Osteocyte (in vitro differentiated cells): ENCODE measurements around the gene SLC50A1. TPM values are rescaled to one million over a fixed set of nuclear protein-coding genes. Genes with fewer than 3 reads are reported as not detected.

Experiments used
- DNase-seq: peaks from one replicate; pipeline ENCODE4 v3.0.0; 2021; ENCODE audit warnings: mixed read lengths; ENCODE audit not compliant: unreplicated experiment; ENCODE audit errors: extremely low spot score
- H3K27ac Mint-ChIP-seq: one replicate; pipeline ENCODE4 v1.8.0; 2021; ENCODE audit warnings: mild to moderate bottlenecking, mixed read lengths; ENCODE audit not compliant: unreplicated experiment
- H3K27me3 Mint-ChIP-seq: one replicate; pipeline ENCODE4 v1.8.0; 2021; ENCODE audit warnings: mixed read lengths; ENCODE audit not compliant: unreplicated experiment
- H3K36me3 Mint-ChIP-seq: one replicate; pipeline ENCODE4 v1.8.0; 2021; ENCODE audit warnings: mixed read lengths; ENCODE audit not compliant: unreplicated experiment
- H3K4me1 Mint-ChIP-seq: one replicate; pipeline ENCODE4 v1.8.0; 2021; ENCODE audit warnings: mixed read lengths; ENCODE audit not compliant: unreplicated experiment
- H3K4me3 Mint-ChIP-seq: one replicate; pipeline ENCODE4 v1.8.0; 2021; ENCODE audit warnings: mild to moderate bottlenecking, moderate library complexity, mixed read lengths; ENCODE audit not compliant: unreplicated experiment
- H3K9me3 Mint-ChIP-seq: one replicate; pipeline ENCODE4 v1.8.0; 2021; ENCODE audit warnings: mixed read lengths; ENCODE audit not compliant: unreplicated experiment
- total RNA-seq: library from RNA; stranded (reverse); gene quantifications from 2 replicates; pipeline ENCODE4 v1.2.1, GENCODE V29; 2021
- TF ChIP-seq, protein P1 (sequence below): fragments of 200-600 bp; sonication (generic); IDR thresholded peaks from 2 replicates; pipeline ENCODE4 v1.5.0; 2021; ENCODE audit warnings: antibody characterized with exemption, mild to moderate bottlenecking, moderate library complexity

The SLC50A1 gene
- total RNA-seq, 1 donor from 2014 or later = 26.5 TPM

- H3K27ac Mint-ChIP-seq = peak within 1 kb of the TSS; percentile 97
- H3K9me3 Mint-ChIP-seq = no peaks in the 10 kb centered on the region
- H3K36me3 Mint-ChIP-seq = peaks cover 16% of the 10 kb centered on the region
- TF ChIP-seq, protein P1, sequence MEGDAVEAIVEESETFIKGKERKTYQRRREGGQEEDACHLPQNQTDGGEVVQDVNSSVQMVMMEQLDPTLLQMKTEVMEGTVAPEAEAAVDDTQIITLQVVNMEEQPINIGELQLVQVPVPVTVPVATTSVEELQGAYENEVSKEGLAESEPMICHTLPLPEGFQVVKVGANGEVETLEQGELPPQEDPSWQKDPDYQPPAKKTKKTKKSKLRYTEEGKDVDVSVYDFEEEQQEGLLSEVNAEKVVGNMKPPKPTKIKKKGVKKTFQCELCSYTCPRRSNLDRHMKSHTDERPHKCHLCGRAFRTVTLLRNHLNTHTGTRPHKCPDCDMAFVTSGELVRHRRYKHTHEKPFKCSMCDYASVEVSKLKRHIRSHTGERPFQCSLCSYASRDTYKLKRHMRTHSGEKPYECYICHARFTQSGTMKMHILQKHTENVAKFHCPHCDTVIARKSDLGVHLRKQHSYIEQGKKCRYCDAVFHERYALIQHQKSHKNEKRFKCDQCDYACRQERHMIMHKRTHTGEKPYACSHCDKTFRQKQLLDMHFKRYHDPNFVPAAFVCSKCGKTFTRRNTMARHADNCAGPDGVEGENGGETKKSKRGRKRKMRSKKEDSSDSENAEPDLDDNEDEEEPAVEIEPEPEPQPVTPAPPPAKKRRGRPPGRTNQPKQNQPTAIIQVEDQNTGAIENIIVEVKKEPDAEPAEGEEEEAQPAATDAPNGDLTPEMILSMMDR = peak; percentile 97
- peak; percentile 98 for DNase-seq
- H3K4me1 Mint-ChIP-seq = peaks cover 35% of the 10 kb centered on the region
- no peaks in the 10 kb centered on the region for H3K27me3 Mint-ChIP-seq
- peak within 1 kb of the TSS; percentile 97 for H3K4me3 Mint-ChIP-seq
Observed at GRCh38 chr1:155172732-155173477, 37.3 kb downstream of the SLC50A1 start, which contains the start of gene KRTCAP2. KRTCAP2 (minus strand) TSS chr1:155173304; CDS start chr1:155173224, 80 bp downstream.

GRCh38 chr1:155173478-155174323 is 38.0 kb downstream of the SLC50A1 start, which contains the start of gene TRIM46:
TRIM46 (plus strand) TSS chr1:155173849; CDS start chr1:155173967, 118 bp downstream.
- peak; percentile 86 for DNase-seq
- peaks cover 34% of the 10 kb centered on the region for H3K4me1 Mint-ChIP-seq
- H3K27me3 Mint-ChIP-seq = no peaks in the 10 kb centered on the region
- TF ChIP-seq, protein P1 = peak; percentile 27
- no peaks in the 10 kb centered on the region for H3K9me3 Mint-ChIP-seq
- peak within 1 kb of the TSS; percentile 97 for H3K4me3 Mint-ChIP-seq
- peaks cover 17% of the 10 kb centered on the region for H3K36me3 Mint-ChIP-seq
- H3K27ac Mint-ChIP-seq = peak within 1 kb of the TSS; percentile 97

DNA sequence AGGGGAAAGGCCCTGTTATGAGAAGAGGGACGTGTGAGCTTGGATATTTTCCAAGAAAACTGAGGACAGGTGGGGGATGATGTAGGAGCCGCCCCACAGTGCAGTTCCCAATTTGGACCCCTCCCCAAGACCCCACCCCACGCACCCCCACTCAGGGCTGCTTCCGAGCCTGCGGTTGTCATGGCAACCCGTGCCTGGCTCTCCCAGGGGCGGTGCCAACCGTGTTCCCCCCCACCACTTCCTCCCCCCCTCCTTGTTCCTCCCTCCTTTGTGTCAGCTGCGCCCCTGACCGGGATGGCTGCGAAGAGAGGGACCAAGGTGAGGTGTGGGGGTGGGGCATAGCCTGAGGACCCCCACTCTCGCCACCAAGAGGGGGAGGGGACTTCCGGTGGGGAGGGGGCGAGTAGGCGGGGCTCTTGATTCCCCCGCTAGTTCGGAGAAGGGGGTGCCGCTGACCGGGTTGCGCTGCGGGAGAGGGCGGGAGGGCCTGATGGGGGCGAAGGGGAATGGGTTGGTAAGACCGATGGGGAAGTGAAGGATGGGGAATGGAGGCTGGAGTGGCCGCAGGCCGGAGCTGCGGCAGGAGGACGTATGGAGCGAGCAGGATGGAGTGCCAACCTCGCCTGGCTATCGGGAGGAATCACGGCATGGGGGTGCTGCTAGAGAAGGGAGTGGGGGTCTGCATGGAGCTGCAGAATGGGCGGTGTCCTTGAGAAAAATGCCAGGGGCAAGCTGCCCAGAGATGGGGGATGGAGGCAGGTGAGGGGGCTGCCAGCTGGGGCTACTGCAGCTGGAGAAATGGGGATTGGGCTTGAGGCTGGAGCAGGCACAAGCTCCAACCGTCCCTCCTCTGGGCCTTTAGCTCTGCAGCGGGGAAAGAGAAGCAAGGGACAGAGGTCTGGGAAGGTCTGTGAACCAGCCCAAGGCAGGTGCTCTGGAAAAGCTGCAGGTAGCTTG is 39.0 kb downstream of the SLC50A1 start:
- H3K36me3 Mint-ChIP-seq = peaks cover 18% of the 10 kb centered on the region
- H3K9me3 Mint-ChIP-seq = no peaks in the 10 kb centered on the region
- peak overlapping the region; percentile 97 for H3K4me3 Mint-ChIP-seq
- peak overlapping the region; percentile 97 for H3K27ac Mint-ChIP-seq
- H3K27me3 Mint-ChIP-seq = no peaks in the 10 kb centered on the region
- peak; percentile 84 for DNase-seq
- peaks cover 34% of the 10 kb centered on the region for H3K4me1 Mint-ChIP-seq
- TF ChIP-seq, protein P1 = no peak

GRCh38 chr1:155175281-155175926 is 39.8 kb downstream of the SLC50A1 start:
- Mint-ChIP-seq H3K4me1 (peaks cover 34% of the 10 kb centered on the region), H3K27ac (peak overlapping the region; percentile 81), H3K27me3 (no peaks in the 10 kb centered on the region), H3K9me3 (no peaks in the 10 kb centered on the region), H3K36me3 (peaks cover 16% of the 10 kb centered on the region), H3K4me3 (peak overlapping the region; percentile 97)
- TF ChIP-seq, protein P1 = no peak
- no peak for DNase-seq
